K562 (cell line): ENCODE measurements around the gene NUP88.

ENCODE experiments used
- CTCF ChIP-seq, 3 experiments: IDR thresholded peaks in 2 of 3; conservative IDR thresholded peaks in 1 of 3; 2 replicates each; pipeline ENCODE4 v1.5.1; 2011 to 2012; ENCODE audit warnings: low read length in 3 of 3, mild to moderate bottlenecking in 3 of 3, control low read depth in 2 of 3, improper control_type of control experiment in 1 of 3, inconsistent platforms in 1 of 3, low read depth in 1 of 3, mixed read lengths in 1 of 3, moderate library complexity in 1 of 3; ENCODE audit not compliant: insufficient read depth in 2 of 3
- DEAF1 ChIP-seq: fragments of 450-650 bp; formaldehyde crosslinking; IDR thresholded peaks from 2 replicates; pipeline ENCODE4 v1.4.0; 2020; ENCODE audit warnings: mild to moderate bottlenecking, moderate library complexity
- FOXK2 ChIP-seq, 2 experiments: fragments of 450-650 bp; IDR thresholded peaks in 1 of 2; conservative IDR thresholded peaks in 1 of 2; 2 replicates each; pipeline ENCODE4 v1.6.1; 2016; ENCODE audit warnings: low read depth in 2 of 2, mild to moderate bottlenecking in 1 of 2
- HLTF ChIP-seq: fragments of 450-650 bp; IDR thresholded peaks from 2 replicates; pipeline ENCODE4 v1.6.1; 2016
- PATZ1 ChIP-seq: fragments of 250-450 bp; sonication (Bioruptor Pico); IDR thresholded peaks from 2 replicates; pipeline ENCODE4 v1.5.0; 2020; ENCODE audit warnings: mild to moderate bottlenecking, borderline replicate concordance
- POLR2A ChIP-seq: fragments of 450-650 bp; conservative IDR thresholded peaks from 2 replicates; pipeline ENCODE4 v1.6.1; 2016
- PTRF ChIP-seq: fragments of 450-650 bp; IDR thresholded peaks from 2 replicates; pipeline ENCODE4 v1.6.1; 2016; ENCODE audit warnings: mild to moderate bottlenecking, missing genetic modification characterization, missing compliant biosample characterization
- RBM22 ChIP-seq: fragments of 200-400 bp; formaldehyde crosslinking; IDR thresholded peaks from 2 replicates; pipeline ENCODE4 v1.6.1; 2018; ENCODE audit warnings: low read length, low read depth; ENCODE audit not compliant: poor library complexity, severe bottlenecking
- RCOR1 ChIP-seq, 2 experiments: IDR thresholded peaks; 2 replicates each; pipeline ENCODE4 v1.6.1; 2012; ENCODE audit warnings: low read depth in 2 of 2, low read length in 2 of 2, borderline replicate concordance in 1 of 2, improper control_type of control experiment in 1 of 2
- TOE1 ChIP-seq, 2 experiments: fragments of 450-650 bp in 1 of 2; sonication (generic) in 1 of 2; formaldehyde crosslinking in 1 of 2; IDR thresholded peaks; 2 replicates each; pipeline versions ENCODE4 v1.7.1 to v1.8.0; 2016 to 2022; ENCODE audit warnings: borderline replicate concordance in 2 of 2, mild to moderate bottlenecking in 2 of 2, antibody characterized with exemption in 1 of 2, inconsistent platforms in 1 of 2, low read depth in 1 of 2, missing genetic modification reagents in 1 of 2, moderate library complexity in 1 of 2
- USF1 ChIP-seq: sonication (generic); formaldehyde crosslinking; IDR thresholded peaks from 2 replicates; pipeline ENCODE4 v1.9.0; 2022; ENCODE audit warnings: mild to moderate bottlenecking, missing genetic modification reagents
- ZNF589 ChIP-seq: fragments of 200-800 bp; sonication (Bioruptor generic); IDR thresholded peaks from 2 replicates; pipeline ENCODE4 v1.6.1; 2016; ENCODE audit warnings: low read depth, missing genetic modification characterization, missing compliant biosample characterization

GRCh38 chr17:5344914-5345313, 74.5 kb downstream of the NUP88 start:
- TF ChIP-seq DEAF1 (CRISPR knock-in tag) (no peak), USF1 (no peak), FOXK2 (conservative IDR thresholded peaks at IDR 0.05 in 1 of 2, IDR thresholded peaks at IDR 0.05 in 1 of 2; ENCODE audit: low read depth in 2 of 2) (no peak), PTRF (tag) (no peak), RCOR1 (IDR thresholded peaks at IDR 0.05; ENCODE audit: borderline replicate concordance in 1 of 2, low read depth in 2 of 2, low read length in 2 of 2) (no peak), POLR2A (no peak), TOE1 (IDR thresholded peaks at IDR 0.05; ENCODE audit: borderline replicate concordance) (no peak), TOE1 (CRISPR knock-in tag; IDR thresholded peaks at IDR 0.05; ENCODE audit: borderline replicate concordance, low read depth) (no peak), PATZ1 (no peak), HLTF (no peak), CTCF (IDR thresholded peaks at IDR 0.05 in 2 of 3, conservative IDR thresholded peaks at IDR 0.05 in 1 of 3; ENCODE audit: insufficient read depth in 2 of 3, low read depth in 1 of 3, low read length in 3 of 3) (no peak), ZNF589 (CRISPR knock-in tag) (no peak), RBM22 (no peak)
